HL-60 (cell line): Measurements from ENCODE around the gene DCAF8L2.

Experiments
- CTCF ChIP-seq: IDR thresholded peaks from one replicate; pipeline ENCODE4 v1.5.1; 2011; ENCODE audit warnings: low read length, control low read depth, inconsistent platforms; ENCODE audit not compliant: insufficient read depth
- POLR2AphosphoS5 ChIP-seq: IDR thresholded peaks from 2 replicates; pipeline ENCODE4 v1.6.1; 2012; ENCODE audit warnings: low read depth
- REST ChIP-seq: IDR thresholded peaks from 2 replicates; pipeline ENCODE4 v1.6.1; 2012; ENCODE audit warnings: low read depth; ENCODE audit not compliant: insufficient replicate concordance
- SPI1 ChIP-seq: IDR thresholded peaks from 2 replicates; pipeline ENCODE4 v1.6.1; 2012; ENCODE audit warnings: low read depth, mild to moderate bottlenecking, borderline replicate concordance

GRCh38 chrX:27626066-27626465 is 35.9 kb downstream of the DCAF8L2 start:
- TF ChIP-seq CTCF (no peak), POLR2AphosphoS5 (no peak), SPI1 (no peak), REST (no peak)
